ENCODE measurements around the gene MGMT. TPM values are rescaled to one million over a fixed set of nuclear protein-coding genes. Genes with fewer than 3 reads are reported as not detected.

MGMT gene
- total RNA-seq, 1 experiment from 2014 or later, result 11.5 TPM

DNA sequence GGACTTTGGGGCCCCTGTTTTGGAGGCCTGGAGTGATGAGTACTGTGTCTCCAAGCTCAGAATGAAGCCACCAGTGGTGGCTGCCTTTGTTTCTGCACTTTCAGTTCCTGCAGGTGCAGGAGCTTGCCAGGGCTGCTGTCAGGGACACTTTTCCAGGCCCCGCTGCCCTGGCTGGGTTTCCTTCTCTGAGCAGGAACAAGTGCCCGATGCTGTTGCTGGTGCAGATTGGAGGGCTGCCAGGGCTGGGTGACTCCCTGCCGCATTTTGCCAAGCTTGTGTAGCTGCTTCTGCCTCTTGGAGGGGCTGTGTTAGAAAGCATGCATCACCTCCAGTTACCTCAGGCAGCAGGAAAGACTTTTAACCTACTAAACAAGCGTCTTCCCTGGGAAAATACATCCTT lies 211.1 kb downstream of the MGMT start:
- ATAC-seq (no peak), DNase-seq (ENCODE audit: low read depth, low spot score) (no peak)
- Histone ChIP-seq H3K79me2 (ENCODE audit: insufficient read depth, low read length) (no peaks in the 10 kb centered on the region), H3K9me3 (ENCODE audit: control insufficient read depth in 1 of 2, insufficient read depth in 1 of 2, low read depth in 1 of 2, low read length in 2 of 2) (no peaks in the 10 kb centered on the region), H3K36me3 (ENCODE audit: control insufficient read depth in 1 of 2, insufficient read depth in 2 of 2, low read length in 2 of 2) (no peaks in the 10 kb centered on the region), H3K4me1 (ENCODE audit: control insufficient read depth in 1 of 2, insufficient read depth in 2 of 2, low read length in 2 of 2) (no peaks in the 10 kb centered on the region), H2AFZ (ENCODE audit: low read depth, low read length, poor library complexity, severe bottlenecking) (no peak overlapping the region), H3K9me2 (ENCODE audit: insufficient read depth) (no peaks in the 10 kb centered on the region), H3K4me2 (ENCODE audit: low read length) (no peak overlapping the region), H3K9ac (ENCODE audit: low read length) (no peak overlapping the region), H3K4me3 (replicated peaks in 1 of 2; ENCODE audit: low read depth in 1 of 2, low read length in 2 of 2) (no peak overlapping the region), H4K20me1 (ENCODE audit: insufficient read depth) (no peaks in the 10 kb centered on the region), H3K27ac (ENCODE audit: low read depth, low read length) (no peak overlapping the region), H3K27me3 (ENCODE audit: insufficient read depth, low read length) (no peaks in the 10 kb centered on the region)
- ChIA-PET POLR2A (no interaction called here), CTCF (no interaction called here), RAD21 (ENCODE audit: low non-redundant PET in 1 of 2, low total read pairs in 2 of 2, uncharacterized antibody in 2 of 2, unreplicated experiment in 2 of 2) (no interaction called here)
- TF ChIP-seq ZFX (IDR thresholded peaks at IDR 0.05), result no peak
- no peak for TF ChIP-seq REST (IDR thresholded peaks at IDR 0.05; ENCODE audit: low read depth)
- no peak for TF ChIP-seq CEBPB (IDR thresholded peaks at IDR 0.05; ENCODE audit: low read depth)
- TF ChIP-seq, protein P1, sequence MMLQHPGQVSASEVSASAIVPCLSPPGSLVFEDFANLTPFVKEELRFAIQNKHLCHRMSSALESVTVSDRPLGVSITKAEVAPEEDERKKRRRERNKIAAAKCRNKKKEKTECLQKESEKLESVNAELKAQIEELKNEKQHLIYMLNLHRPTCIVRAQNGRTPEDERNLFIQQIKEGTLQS (IDR thresholded peaks at IDR 0.05), result no peak
- TF ChIP-seq SIN3A (IDR thresholded peaks at IDR 0.05; ENCODE audit: low read depth), result no peak
- intact Hi-C loops (cut with micrococcal nuclease), result no loop called here
- BruUV-seq (replicated peaks), result no TSS peak

DNA sequence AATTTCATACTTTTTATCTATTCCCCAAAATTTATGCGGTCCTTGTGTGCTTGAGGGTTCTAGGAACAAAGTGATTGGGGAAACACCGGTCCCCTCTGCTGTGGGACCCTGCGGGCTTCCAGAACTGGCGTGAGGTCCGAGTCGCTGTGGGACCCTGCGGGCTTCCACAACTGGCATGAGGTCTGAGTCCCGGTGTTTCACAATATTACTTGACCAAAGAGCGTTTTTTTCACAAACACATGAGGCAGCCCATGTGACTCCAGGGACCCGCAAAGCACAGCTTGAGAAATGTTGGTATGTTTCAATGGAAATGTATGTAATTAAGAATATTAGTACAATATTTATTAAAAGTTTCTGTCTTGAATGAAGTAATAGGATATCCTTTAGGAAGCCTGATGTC lies 212.2 kb downstream of the MGMT start:
- ATAC-seq, result no peak
- Histone ChIP-seq H3K9ac (ENCODE audit: low read length) (no peak overlapping the region), H3K9me3 (ENCODE audit: control insufficient read depth in 1 of 2, insufficient read depth in 1 of 2, low read depth in 1 of 2, low read length in 2 of 2) (no peaks in the 10 kb centered on the region), H2AFZ (ENCODE audit: low read depth, low read length, poor library complexity, severe bottlenecking) (no peak overlapping the region), H3K79me2 (ENCODE audit: insufficient read depth, low read length) (no peaks in the 10 kb centered on the region), H3K27me3 (ENCODE audit: insufficient read depth, low read length) (no peaks in the 10 kb centered on the region), H3K4me2 (ENCODE audit: low read length) (no peak overlapping the region), H3K4me1 (ENCODE audit: control insufficient read depth in 1 of 2, insufficient read depth in 2 of 2, low read length in 2 of 2) (no peaks in the 10 kb centered on the region), H3K27ac (ENCODE audit: low read depth, low read length) (no peak overlapping the region), H3K4me3 (replicated peaks in 1 of 2; ENCODE audit: low read depth in 1 of 2, low read length in 2 of 2) (no peak overlapping the region), H4K20me1 (ENCODE audit: insufficient read depth) (no peaks in the 10 kb centered on the region), H3K9me2 (ENCODE audit: insufficient read depth) (no peaks in the 10 kb centered on the region), H3K36me3 (ENCODE audit: control insufficient read depth in 1 of 2, insufficient read depth in 2 of 2, low read length in 2 of 2) (no peaks in the 10 kb centered on the region)
- BruUV-seq (replicated peaks), result no TSS peak
- ChIA-PET RAD21 (ENCODE audit: low non-redundant PET in 1 of 2, low total read pairs in 2 of 2, uncharacterized antibody in 2 of 2, unreplicated experiment in 2 of 2) (no interaction called here), CTCF (no interaction called here), POLR2A (no interaction called here)
- TF ChIP-seq ZFX (IDR thresholded peaks at IDR 0.05), result no peak
- no peak for DNase-seq (ENCODE audit: low read depth, low spot score)
- intact Hi-C loops (cut with micrococcal nuclease), result no loop called here
